ENCODE measurements around the gene LPP.

DNA sequence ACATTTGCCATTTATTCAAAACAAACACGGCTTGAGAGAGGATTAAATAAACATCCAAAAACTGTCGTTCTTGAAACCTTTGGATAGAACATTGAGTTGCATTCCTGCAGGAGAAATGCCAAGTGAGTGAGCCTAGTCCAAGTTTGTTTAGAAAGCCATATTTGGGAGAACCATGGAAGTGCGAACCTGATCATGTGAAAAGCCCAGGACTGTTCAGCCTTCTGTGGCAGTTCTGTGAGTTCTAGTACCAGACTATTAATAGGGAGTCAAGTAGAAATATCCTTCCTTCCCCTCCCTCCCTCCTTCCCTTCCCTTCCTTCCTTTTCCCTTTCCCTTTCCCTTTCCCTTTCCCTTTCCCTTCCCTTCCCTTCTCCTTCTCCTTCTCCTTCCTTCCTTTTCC is 470.4 kb downstream of the LPP start:
- TF ChIP-seq CTCF (IDR thresholded peaks at IDR 0.05) = no peak
- peak in 2 of 4 donors; percentile 5 to 24 for TF ChIP-seq EP300 (IDR thresholded peaks at IDR 0.05)
- TF ChIP-seq POLR2A (IDR thresholded peaks at IDR 0.05) = no peak
- no peak for TF ChIP-seq POLR2AphosphoS5 (IDR thresholded peaks at IDR 0.05)
